HEK293 (cell line): ENCODE results near the gene LPCAT1.

Experiments used
- CTCF ChIA-PET: fragments of 350-600 bp; formaldehyde crosslinking; extraction: SDS; loops from one replicate; lab custom pipeline; 2021; ENCODE audit warnings: antibody characterized with exemption; lab: Yijun Ruan, JAX
- POLR2A ChIA-PET: fragments of 300-600 bp; formaldehyde crosslinking; extraction: SDS; loops from one replicate; lab custom pipeline; 2020; ENCODE audit warnings: antibody characterized with exemption, inconsistent platforms; lab: Yijun Ruan, JAX
- H3K27ac ChIP-seq: fragments of 200-500 bp; sonication (Bioruptor generic); 2 replicates; pipeline ENCODE4 v1.5.1; 2014; ENCODE audit warnings: low read depth, low read length, control low read depth, inconsistent platforms; ENCODE audit errors: extremely low read depth
- H3K36me3 ChIP-seq, 2 experiments: fragments of 200-500 bp in 1 of 2; sonication (Bioruptor generic) in 1 of 2; 1 replicate in 1 of 2; 2 replicates in 1 of 2; pipeline ENCODE4 v1.5.1; 2014 to 2017; ENCODE audit warnings: inconsistent platforms in 2 of 2, low read length in 2 of 2; ENCODE audit not compliant: control insufficient read depth in 2 of 2, insufficient read depth in 1 of 2
- H3K4me1 ChIP-seq: fragments of 200-500 bp; sonication (Bioruptor generic); 2 replicates; pipeline ENCODE4 v1.5.1; 2014; ENCODE audit warnings: mild to moderate bottlenecking, low read length, inconsistent platforms; ENCODE audit not compliant: control insufficient read depth, insufficient read depth
- H3K4me3 ChIP-seq: 2 replicates; pipeline ENCODE4 v1.5.1; 2011; ENCODE audit warnings: low read depth, mild to moderate bottlenecking, control low read depth, low read length, moderate library complexity
- H3K9me3 ChIP-seq: fragments of 200-500 bp; sonication (Bioruptor generic); 2 replicates; pipeline ENCODE4 v1.5.1; 2014; ENCODE audit warnings: low read depth, low read length, inconsistent platforms; ENCODE audit not compliant: control insufficient read depth, insufficient read depth
- AEBP2 ChIP-seq: fragments of 450-650 bp; formaldehyde crosslinking; IDR thresholded peaks from 2 replicates; pipeline ENCODE4 v1.5.1; 2016; ENCODE audit warnings: missing biosample characterization, missing genetic modification characterization, borderline replicate concordance
- GLI4 ChIP-seq: fragments of 450-650 bp; formaldehyde crosslinking; IDR thresholded peaks from 2 replicates; pipeline ENCODE4 v1.5.1; 2016; ENCODE audit warnings: missing biosample characterization, missing genetic modification characterization
- GLIS2 ChIP-seq: fragments of 450-650 bp; formaldehyde crosslinking; IDR thresholded peaks from 2 replicates; pipeline ENCODE4 v1.5.1; 2016; ENCODE audit warnings: missing biosample characterization, missing genetic modification characterization
- MYNN ChIP-seq: fragments of 450-650 bp; formaldehyde crosslinking; IDR thresholded peaks from 2 replicates; pipeline ENCODE4 v1.5.1; 2016; ENCODE audit warnings: missing biosample characterization, missing genetic modification characterization, borderline replicate concordance
- OVOL3 ChIP-seq: fragments of 450-650 bp; formaldehyde crosslinking; IDR thresholded peaks from 2 replicates; pipeline ENCODE4 v1.5.1; 2016; ENCODE audit warnings: missing biosample characterization, missing genetic modification characterization
- REPIN1 ChIP-seq: fragments of 450-650 bp; formaldehyde crosslinking; IDR thresholded peaks from 2 replicates; pipeline ENCODE4 v1.5.1; 2017; ENCODE audit warnings: missing biosample characterization, missing genetic modification characterization, low read depth
- ZBTB17 ChIP-seq: fragments of 450-650 bp; formaldehyde crosslinking; IDR thresholded peaks from 2 replicates; pipeline ENCODE4 v1.5.1; 2016; ENCODE audit warnings: missing biosample characterization, missing genetic modification characterization
- ZBTB7A ChIP-seq: fragments of 450-650 bp; formaldehyde crosslinking; IDR thresholded peaks from 2 replicates; pipeline ENCODE4 v1.5.1; 2016; ENCODE audit warnings: low read depth, missing biosample characterization, missing genetic modification characterization
- ZEB2 ChIP-seq: fragments of 450-650 bp; formaldehyde crosslinking; IDR thresholded peaks from 2 replicates; pipeline ENCODE4 v1.5.1; 2016; ENCODE audit warnings: missing biosample characterization, missing genetic modification characterization
- ZFP41 ChIP-seq: fragments of 450-650 bp; formaldehyde crosslinking; IDR thresholded peaks from 2 replicates; pipeline ENCODE4 v1.5.1; 2016; ENCODE audit warnings: missing biosample characterization, missing genetic modification characterization, borderline replicate concordance
- ZNF133 ChIP-seq: fragments of 450-650 bp; formaldehyde crosslinking; IDR thresholded peaks from 2 replicates; pipeline ENCODE4 v1.5.1; 2016; ENCODE audit warnings: missing biosample characterization, missing genetic modification characterization
- ZNF214 ChIP-seq: fragments of 450-650 bp; formaldehyde crosslinking; IDR thresholded peaks from 2 replicates; pipeline ENCODE4 v1.5.1; 2017; ENCODE audit warnings: missing biosample characterization, mild to moderate bottlenecking, missing genetic modification characterization, borderline replicate concordance
- ZNF221 ChIP-seq: fragments of 450-650 bp; formaldehyde crosslinking; IDR thresholded peaks from 2 replicates; pipeline ENCODE4 v1.5.1; 2017; ENCODE audit warnings: missing biosample characterization, missing genetic modification characterization, borderline replicate concordance
- ZNF266 ChIP-seq: fragments of 450-650 bp; formaldehyde crosslinking; IDR thresholded peaks from 2 replicates; pipeline ENCODE4 v1.5.1; 2016; ENCODE audit warnings: missing biosample characterization, missing genetic modification characterization, low read depth
- ZNF37A ChIP-seq: fragments of 450-650 bp; IDR thresholded peaks from 2 replicates; pipeline ENCODE4 v1.5.1; 2018; ENCODE audit warnings: missing biosample characterization, missing genetic modification characterization
- ZNF391 ChIP-seq: fragments of 450-650 bp; formaldehyde crosslinking; IDR thresholded peaks from 2 replicates; pipeline ENCODE4 v1.5.1; 2016; ENCODE audit warnings: low read depth, missing biosample characterization, missing genetic modification characterization, borderline replicate concordance
- ZNF501 ChIP-seq: fragments of 450-650 bp; formaldehyde crosslinking; IDR thresholded peaks from 2 replicates; pipeline ENCODE4 v1.5.1; 2016; ENCODE audit warnings: missing biosample characterization, missing genetic modification characterization
- ZNF510 ChIP-seq: fragments of 450-650 bp; formaldehyde crosslinking; IDR thresholded peaks from 2 replicates; pipeline ENCODE4 v1.5.1; 2018; ENCODE audit warnings: mild to moderate bottlenecking, missing genetic modification characterization, missing biosample characterization; ENCODE audit not compliant: insufficient replicate concordance
- ZNF514 ChIP-seq: fragments of 450-650 bp; formaldehyde crosslinking; IDR thresholded peaks from 2 replicates; pipeline ENCODE4 v1.5.1; 2016; ENCODE audit warnings: missing biosample characterization, missing genetic modification characterization
- ZNF521 ChIP-seq: fragments of 450-650 bp; formaldehyde crosslinking; IDR thresholded peaks from 2 replicates; pipeline ENCODE4 v1.5.1; 2017; ENCODE audit warnings: missing biosample characterization, mild to moderate bottlenecking, missing genetic modification characterization
- ZNF549 ChIP-seq: fragments of 450-650 bp; IDR thresholded peaks from 2 replicates; pipeline ENCODE4 v1.5.1; 2018; ENCODE audit warnings: missing biosample characterization, missing genetic modification characterization, mild to moderate bottlenecking, inconsistent platforms, moderate library complexity
- ZNF621 ChIP-seq: fragments of 450-650 bp; formaldehyde crosslinking; IDR thresholded peaks from 2 replicates; pipeline ENCODE4 v1.5.1; 2017; ENCODE audit warnings: missing biosample characterization, missing genetic modification characterization
- ZNF654 ChIP-seq: fragments of 450-650 bp; formaldehyde crosslinking; IDR thresholded peaks from 2 replicates; pipeline ENCODE4 v1.5.1; 2016; ENCODE audit warnings: low read depth, missing biosample characterization, missing genetic modification characterization
- ZNF701 ChIP-seq: fragments of 450-650 bp; formaldehyde crosslinking; IDR thresholded peaks from 2 replicates; pipeline ENCODE4 v1.5.1; 2016; ENCODE audit warnings: missing biosample characterization, missing genetic modification characterization
- ZNF776 ChIP-seq: fragments of 450-650 bp; formaldehyde crosslinking; IDR thresholded peaks from 2 replicates; pipeline ENCODE4 v1.5.0; 2017; ENCODE audit warnings: missing biosample characterization, missing genetic modification characterization, borderline replicate concordance
- ZSCAN18 ChIP-seq: fragments of 450-650 bp; formaldehyde crosslinking; IDR thresholded peaks from 2 replicates; pipeline ENCODE4 v1.5.1; 2016; ENCODE audit warnings: missing biosample characterization, missing genetic modification characterization

Gene LPCAT1

GRCh38 chr5:1490376-1490775 lies 33.4 kb downstream of the LPCAT1 start (continued):
- no peak for TF ChIP-seq ZNF510 (tag by site-specific recombination)
- TF ChIP-seq, all 188 proteins: peak for 0

GRCh38 chr5:1489754-1490153 lies 34.0 kb downstream of the LPCAT1 start:
- CTCF ChIA-PET, result interaction anchor here (0.6 to 1.2 kb wide), 3 partner anchors 10 to 316 kb away, joined by 3 to 4 read pairs (median 3); no protein-coding TSS in a partner anchor
- TF ChIP-seq ZNF391 (tag by site-specific recombination) (no peak), ZNF701 (no peak), ZNF514 (no peak), MYNN (tag by site-specific recombination) (no peak), ZNF776 (tag by site-specific recombination) (no peak), ZSCAN18 (tag by site-specific recombination) (no peak), ZNF549 (no peak), AEBP2 (tag by site-specific recombination) (no peak), ZNF133 (no peak)
- H3K36me3 ChIP-seq, result peaks cover 22 to 100% of the 10 kb centered on the region in 2 experiments

GRCh38 chr5:1488882-1489680 lies 34.7 kb downstream of the LPCAT1 start:
- Histone ChIP-seq H3K36me3 (peaks cover 19 to 98% of the 10 kb centered on the region in 2 experiments), H3K4me1 (no peaks in the 10 kb centered on the region), H3K4me3 (no peak overlapping the region), H3K9me3 (no peaks in the 10 kb centered on the region)
- ChIA-PET POLR2A (no interaction called here), CTCF (no interaction called here)
- TF ChIP-seq ZNF266 (tag by site-specific recombination) (no peak), AEBP2 (tag by site-specific recombination) (no peak), ZNF654 (tag by site-specific recombination) (no peak), ZBTB17 (tag by site-specific recombination) (no peak), ZNF133 (no peak), ZFP41 (tag by site-specific recombination) (no peak), ZBTB7A (tag by site-specific recombination) (no peak), ZNF214 (no peak), ZNF621 (no peak), ZNF221 (no peak), ZNF521 (tag by site-specific recombination) (no peak), OVOL3 (tag by site-specific recombination) (no peak), GLIS2 (tag by site-specific recombination) (no peak), ZNF514 (no peak), ZNF501 (no peak), REPIN1 (no peak), GLI4 (tag by site-specific recombination) (no peak), ZNF37A (tag by site-specific recombination) (no peak), ZEB2 (tag by site-specific recombination) (no peak)
- TF ChIP-seq, all 188 proteins: peak for 0
- H3K27ac ChIP-seq, result no peak overlapping the region

More at GRCh38 chr5:1489754-1490153, 34.0 kb downstream of the LPCAT1 start:
- Histone ChIP-seq H3K9me3 (no peaks in the 10 kb centered on the region), H3K27ac (no peak overlapping the region), H3K4me1 (no peaks in the 10 kb centered on the region), H3K4me3 (no peak overlapping the region)
- POLR2A ChIA-PET, result interaction anchor here (1.5 kb wide), 1 partner anchor 32 kb away, joined by 3 read pairs; no protein-coding TSS in a partner anchor
